Upper lobe of left lung (tissue), 6 donors: ENCODE data around the gene CDKL1. TPM values are rescaled to one million over a fixed set of nuclear protein-coding genes. Genes with fewer than 3 reads are reported as not detected.

Experiments
- ATAC-seq, 2 donors: fragments of 200-7000 bp; cut with Tn5 transposase; one replicate each; pipeline ENCODE4 v1.9.1; 2022; ENCODE audit warnings: mild to moderate bottlenecking in 2 of 2, moderate library complexity in 2 of 2; ENCODE audit not compliant: low FRiP score in 2 of 2
- DNase-seq, 2 donors: peaks; one replicate each; pipeline ENCODE4 v3.0.0-alpha.2; 2019 to 2020
- H3K27ac ChIP-seq, 4 donors: fragments of 200-600 bp; sonication (generic); one replicate each; pipeline ENCODE4 v1.5.1; 2016 to 2019
- H3K27me3 ChIP-seq, 4 donors: fragments of 200-600 bp; sonication (generic); one replicate each; pipeline ENCODE4 v1.5.1; 2017 to 2019
- H3K36me3 ChIP-seq, 4 donors: fragments of 200-600 bp; sonication (generic); one replicate each; pipeline ENCODE4 v1.5.1; 2016 to 2019
- H3K4me1 ChIP-seq, 4 donors: fragments of 200-600 bp; sonication (generic); one replicate each; pipeline ENCODE4 v1.5.1; 2018 to 2019
- H3K4me3 ChIP-seq, 4 donors: fragments of 200-600 bp; sonication (generic); one replicate each; pipeline ENCODE4 v1.5.1; 2017 to 2019; ENCODE audit warnings: mild to moderate bottlenecking in 2 of 4, moderate library complexity in 1 of 4
- H3K9me3 ChIP-seq, 4 donors: fragments of 200-600 bp; sonication (generic); one replicate each; pipeline ENCODE4 v1.5.1; 2018 to 2019
- EP300 ChIP-seq, 4 donors: sonication (generic); formaldehyde crosslinking; IDR thresholded peaks; one replicate each; pipeline ENCODE4 v1.5.1; 2017; ENCODE audit warnings: antibody characterized with exemption in 4 of 4, control low read depth in 2 of 4
- POLR2A ChIP-seq, 4 donors: fragments of 450-650 bp; IDR thresholded peaks; one replicate each; pipeline ENCODE4 v1.5.1; 2016 to 2017; ENCODE audit warnings: antibody characterized with exemption in 4 of 4, mild to moderate bottlenecking in 2 of 4
- POLR2AphosphoS5 ChIP-seq, 2 donors: sonication (generic); formaldehyde crosslinking; IDR thresholded peaks; one replicate each; pipeline ENCODE4 v1.5.1; 2017; ENCODE audit warnings: antibody characterized with exemption in 2 of 2
- WGBS, 2 donors: methylation state at CpG; one replicate each; pipeline ENCODE4 v1.1.5; 2017 to 2018; 5-methylcytosine and 5-hydroxymethylcytosine counted together
- total RNA-seq, 6 donors: library from RNA; depleted of rRNA in 4 of 6; stranded (reverse); fragments of >200 nt in 4 of 6; gene quantifications; one replicate each; pipeline versions ENCODE4 v1.1.0 to v1.2.1, GENCODE V29; 2016 to 2021
- TF ChIP-seq, protein P1 (sequence below), 6 experiments: fragments of 450-650 bp in 4 of 6; fragments of 200-600 bp in 2 of 6; sonication (generic) in 2 of 6; IDR thresholded peaks; one replicate each; pipeline ENCODE4 v1.5.1; 2016 to 2019; ENCODE audit warnings: antibody characterized with exemption in 6 of 6
- donor health status: DM: no; HTN: no; CAD: no; lungs with moderate emphysema.
- donor health status: DM: no; HTN: yes; CAD: no; lungs with severe emphysema.

CDKL1 gene
- total RNA-seq, 6 donors from 2014 or later: 24.6 to 44.7 (median 30.1) TPM

DNA sequence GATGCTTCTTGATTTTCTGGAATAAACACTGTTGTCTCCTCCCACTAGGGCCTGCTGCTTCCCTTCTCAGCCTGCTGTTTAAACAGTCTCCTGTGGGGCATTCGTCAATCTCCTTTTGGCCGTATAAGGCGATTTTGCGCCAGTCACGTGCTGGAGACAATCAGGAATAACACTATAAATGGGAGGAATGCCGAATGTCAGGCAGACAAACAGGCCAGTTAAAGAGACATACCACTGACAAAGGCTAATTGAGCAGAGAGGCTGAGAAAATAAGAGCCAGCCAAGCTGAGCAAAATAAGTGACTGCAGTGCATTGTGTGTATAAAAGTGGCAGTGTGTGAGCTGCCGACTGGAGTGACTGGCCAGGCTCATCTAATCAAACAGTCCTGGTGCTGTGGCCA is 61.3 kb downstream of the CDKL1 start:
- H3K4me1 ChIP-seq: peaks cover 10 to 42% (median 25%) of the 10 kb centered on the region in 4 donors
- H3K27me3 ChIP-seq: no peaks in the 10 kb centered on the region
- peak overlapping the region; percentile 37 to 86 (median 71) for H3K27ac ChIP-seq
- WGBS, 2 donors: 41 to 45% methylated on average over 7 of the region's 7 CpGs
- no peaks in the 10 kb centered on the region for H3K9me3 ChIP-seq
- no peak overlapping the region for H3K4me3 ChIP-seq
- H3K36me3 ChIP-seq: peaks cover 0 to 5% (median 2%) of the 10 kb centered on the region in 4 donors
- TF ChIP-seq POLR2A (IDR thresholded peaks at IDR 0.05) (no peak), POLR2AphosphoS5 (IDR thresholded peaks at IDR 0.05) (peak in 1 of 2 donors; percentile 24)
- DNase-seq (peak in 1 of 2 donors; percentile 22), ATAC-seq (peak in 1 of 2 donors; percentile 45)

DNA sequence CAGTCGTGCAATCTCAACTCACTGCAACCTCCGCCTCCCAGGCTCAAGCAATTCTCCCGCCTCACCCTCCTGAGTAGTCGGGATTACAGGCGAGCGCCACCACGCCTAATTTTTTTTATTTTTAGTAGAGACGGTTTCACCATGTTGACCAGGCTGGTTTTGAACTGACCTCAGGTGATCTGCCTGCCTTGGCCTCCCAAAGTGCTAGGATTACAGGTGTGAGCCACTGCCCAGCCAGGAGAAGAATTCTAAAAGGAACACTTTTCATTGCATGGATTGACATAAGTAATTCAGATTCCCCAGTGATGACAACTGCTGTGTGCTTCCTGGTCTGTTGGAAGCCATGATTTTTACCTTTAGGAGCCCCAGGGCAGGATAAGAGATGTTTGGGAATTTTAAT is 62.5 kb downstream of the CDKL1 start:
- ATAC-seq: no peak
- H3K27ac ChIP-seq: peak overlapping the region in 2 of 4 donors; percentile 73 to 86
- TF ChIP-seq POLR2A (IDR thresholded peaks at IDR 0.05) (no peak), POLR2AphosphoS5 (IDR thresholded peaks at IDR 0.05) (no peak), EP300 (IDR thresholded peaks at IDR 0.05) (no peak)
- TF ChIP-seq, protein P1, sequence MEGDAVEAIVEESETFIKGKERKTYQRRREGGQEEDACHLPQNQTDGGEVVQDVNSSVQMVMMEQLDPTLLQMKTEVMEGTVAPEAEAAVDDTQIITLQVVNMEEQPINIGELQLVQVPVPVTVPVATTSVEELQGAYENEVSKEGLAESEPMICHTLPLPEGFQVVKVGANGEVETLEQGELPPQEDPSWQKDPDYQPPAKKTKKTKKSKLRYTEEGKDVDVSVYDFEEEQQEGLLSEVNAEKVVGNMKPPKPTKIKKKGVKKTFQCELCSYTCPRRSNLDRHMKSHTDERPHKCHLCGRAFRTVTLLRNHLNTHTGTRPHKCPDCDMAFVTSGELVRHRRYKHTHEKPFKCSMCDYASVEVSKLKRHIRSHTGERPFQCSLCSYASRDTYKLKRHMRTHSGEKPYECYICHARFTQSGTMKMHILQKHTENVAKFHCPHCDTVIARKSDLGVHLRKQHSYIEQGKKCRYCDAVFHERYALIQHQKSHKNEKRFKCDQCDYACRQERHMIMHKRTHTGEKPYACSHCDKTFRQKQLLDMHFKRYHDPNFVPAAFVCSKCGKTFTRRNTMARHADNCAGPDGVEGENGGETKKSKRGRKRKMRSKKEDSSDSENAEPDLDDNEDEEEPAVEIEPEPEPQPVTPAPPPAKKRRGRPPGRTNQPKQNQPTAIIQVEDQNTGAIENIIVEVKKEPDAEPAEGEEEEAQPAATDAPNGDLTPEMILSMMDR (IDR thresholded peaks at IDR 0.05): no peak
- H3K4me1 ChIP-seq: peaks cover 10 to 32% (median 20%) of the 10 kb centered on the region in 4 donors
- DNase-seq: no peak
- H3K4me3 ChIP-seq: no peak overlapping the region
- no peaks in the 10 kb centered on the region for H3K9me3 ChIP-seq
- 94 to 98% methylated on average over 8 of the region's 8 CpGs for WGBS, 2 donors
- H3K27me3 ChIP-seq: no peaks in the 10 kb centered on the region
- H3K36me3 ChIP-seq: peaks cover 0 to 5% (median 2%) of the 10 kb centered on the region in 4 donors

DNA sequence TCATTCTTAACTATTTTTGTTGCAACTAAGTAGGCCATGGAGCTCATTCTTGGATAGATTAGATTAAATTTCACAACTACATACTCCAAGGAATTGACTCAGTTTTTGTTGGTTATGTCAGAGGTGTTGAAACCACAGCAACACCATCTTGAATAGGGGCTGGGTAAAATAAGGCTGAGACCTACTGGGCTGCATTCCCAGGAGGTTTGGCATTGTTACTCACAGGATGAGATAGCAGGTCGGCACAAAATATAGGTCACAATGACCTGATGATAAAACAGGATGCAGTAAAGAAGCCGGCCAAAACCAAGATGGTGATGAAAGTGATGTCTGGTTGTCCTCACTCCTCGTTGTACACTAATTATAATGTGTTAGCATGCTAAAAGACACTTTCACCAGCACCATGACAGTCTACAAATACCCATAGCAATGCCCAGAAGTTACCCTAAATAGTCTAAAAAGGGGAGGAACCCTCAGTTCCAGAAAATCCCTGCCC is 63.6 kb downstream of the CDKL1 start:
- TF ChIP-seq POLR2AphosphoS5 (IDR thresholded peaks at IDR 0.05): peak in 1 of 2 donors; percentile 40
- TF ChIP-seq EP300 (IDR thresholded peaks at IDR 0.05): no peak
- no peak for DNase-seq
- Histone ChIP-seq H3K36me3 (peaks cover 0 to 5% (median 2%) of the 10 kb centered on the region in 4 donors), H3K4me1 (peaks cover 10 to 30% (median 19%) of the 10 kb centered on the region in 4 donors), H3K4me3 (no peak overlapping the region), H3K27ac (peak overlapping the region in 1 of 4 donors; percentile 51), H3K27me3 (no peaks in the 10 kb centered on the region), H3K9me3 (no peaks in the 10 kb centered on the region)
- peak in 1 of 2 donors; percentile 79 for ATAC-seq
- 57 to 60% methylated on average over 3 of the region's 3 CpGs for WGBS, 2 donors

DNA sequence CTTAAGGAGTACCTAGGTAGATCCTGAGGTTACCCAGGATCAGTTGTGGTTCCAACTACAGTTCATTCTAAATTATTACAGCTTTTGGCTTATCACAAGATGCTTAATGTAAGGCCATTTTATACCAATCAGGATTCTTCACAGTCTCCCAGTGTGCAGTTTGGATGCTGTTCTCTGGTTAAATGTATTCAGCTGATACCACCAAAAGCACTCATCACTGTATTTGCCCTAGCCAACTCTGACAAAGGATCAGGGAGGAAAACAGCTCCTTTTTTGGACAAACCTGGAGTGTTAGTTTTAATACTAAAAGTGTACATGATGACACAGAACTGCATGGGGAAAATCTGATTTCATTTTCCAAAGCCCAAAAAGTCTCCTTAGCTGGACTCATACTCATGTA is 65.1 kb downstream of the CDKL1 start:
- Histone ChIP-seq H3K27ac (peak overlapping the region in 1 of 4 donors; percentile 32), H3K4me3 (no peak overlapping the region), H3K9me3 (no peaks in the 10 kb centered on the region), H3K4me1 (peaks cover 10 to 25% (median 16%) of the 10 kb centered on the region in 4 donors), H3K36me3 (peaks cover 0 to 9% (median 2%) of the 10 kb centered on the region in 4 donors), H3K27me3 (no peaks in the 10 kb centered on the region)
- DNase-seq (no peak), ATAC-seq (no peak)
- TF ChIP-seq EP300 (IDR thresholded peaks at IDR 0.05): no peak
- TF ChIP-seq, protein P1 (IDR thresholded peaks at IDR 0.05): no peak
- no peak for TF ChIP-seq POLR2A (IDR thresholded peaks at IDR 0.05)
- TF ChIP-seq POLR2AphosphoS5 (IDR thresholded peaks at IDR 0.05): no peak

DNA sequence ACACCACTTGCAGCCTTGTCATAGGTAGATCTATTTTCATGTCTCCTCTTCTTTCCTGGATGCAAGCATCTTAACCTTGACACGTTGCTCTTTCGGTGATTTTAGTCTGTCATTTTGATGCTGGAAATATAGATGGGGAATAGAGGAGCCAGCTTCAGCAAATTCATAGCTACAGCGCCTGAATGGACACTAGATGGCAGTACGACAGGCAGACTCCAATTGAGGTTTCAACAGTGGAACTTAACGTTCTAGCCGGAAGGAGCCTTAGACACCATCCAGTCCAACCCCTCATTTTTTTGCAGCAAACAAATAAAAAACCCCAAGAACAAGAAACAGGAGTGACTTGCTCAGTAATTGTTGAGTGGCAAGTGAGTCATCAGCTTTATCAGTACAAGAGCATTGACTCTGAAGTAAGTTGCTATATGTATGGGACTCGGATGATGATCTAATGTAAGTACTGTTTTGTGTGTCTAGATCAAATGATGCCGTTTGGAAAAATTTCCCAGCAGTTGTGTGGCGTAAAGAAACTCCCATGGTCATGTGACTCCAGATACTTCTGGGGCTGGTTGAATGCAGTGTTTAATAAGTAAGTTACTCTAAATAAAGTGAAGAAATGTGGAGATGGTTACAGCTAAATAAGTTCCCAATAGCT is 75.5 kb downstream of the CDKL1 start:
- DNase-seq: peak in 1 of 2 donors; percentile 75
- TF ChIP-seq EP300 (IDR thresholded peaks at IDR 0.05) (peak in 1 of 4 donors; percentile 54), POLR2AphosphoS5 (IDR thresholded peaks at IDR 0.05) (peak in 1 of 2 donors; percentile 46), POLR2A (IDR thresholded peaks at IDR 0.05) (no peak)
- TF ChIP-seq, protein P1 (IDR thresholded peaks at IDR 0.05): peak; percentile 75 to 85 (median 80)
- peak overlapping the region in 2 of 4 donors; percentile 15 to 22 for H3K4me3 ChIP-seq
- no peaks in the 10 kb centered on the region for H3K9me3 ChIP-seq
- H3K36me3 ChIP-seq: peaks cover 0 to 29% (median 9%) of the 10 kb centered on the region in 4 donors
- 3 to 5% methylated on average over 9 of the region's 9 CpGs for WGBS, 2 donors
- no peaks in the 10 kb centered on the region for H3K27me3 ChIP-seq
- peaks cover 9 to 16% (median 12%) of the 10 kb centered on the region in 4 donors for H3K4me1 ChIP-seq
- peak; percentile 97 to 98 for ATAC-seq
- H3K27ac ChIP-seq: peak overlapping the region; percentile 48 to 76 (median 64)
